ENCODE data around the gene CDC14A.

CDC14A gene

GRCh38 chr1:100543640-100544039 lies 191.3 kb downstream of the CDC14A start:
- peak; percentile 38 for DNase-seq

- DNase-seq, result no peak
Observed at GRCh38 chr1:100544791-100545190, 192.5 kb downstream of the CDC14A start.

GRCh38 chr1:100545855-100546254 lies 193.5 kb downstream of the CDC14A start:
- no peak for DNase-seq

GRCh38 chr1:100552031-100552430 lies 199.7 kb downstream of the CDC14A start:
- DNase-seq, result no peak

GRCh38 chr1:100552922-100553321 lies 200.6 kb downstream of the CDC14A start:
- no peak for DNase-seq

GRCh38 chr1:100556181-100556580 lies 203.9 kb downstream of the CDC14A start:
- DNase-seq, result no peak

- DNase-seq, result no peak
Observed at GRCh38 chr1:100556925-100557605, 204.8 kb downstream of the CDC14A start.

GRCh38 chr1:100557606-100557953 lies 205.3 kb downstream of the CDC14A start:
- no peak for DNase-seq

- no peak for DNase-seq
Observed at GRCh38 chr1:100565533-100565932, 213.2 kb downstream of the CDC14A start.

- DNase-seq, result no peak
Observed at GRCh38 chr1:100565937-100566699, 213.8 kb downstream of the CDC14A start.

- DNase-seq, result no peak
Observed at GRCh38 chr1:100567062-100567461, 214.8 kb downstream of the CDC14A start.

Measured in stimulated activated CD8-positive, alpha-beta memory T cell treated with anti-CD3 and anti-CD28 coated beads, Interleukin-4, amount 100 ng/mL, for 48 hours (primary cell).